ENCODE results near the gene CADPS. TPM values are rescaled to one million over a fixed set of nuclear protein-coding genes. Genes with fewer than 3 reads are reported as not detected.
A peak's percentile ranks its signal among the peaks of the same experiment; 100 is the strongest.

CADPS gene
- total RNA-seq, 1 donor from 2014 or later: 265 TPM

DNA sequence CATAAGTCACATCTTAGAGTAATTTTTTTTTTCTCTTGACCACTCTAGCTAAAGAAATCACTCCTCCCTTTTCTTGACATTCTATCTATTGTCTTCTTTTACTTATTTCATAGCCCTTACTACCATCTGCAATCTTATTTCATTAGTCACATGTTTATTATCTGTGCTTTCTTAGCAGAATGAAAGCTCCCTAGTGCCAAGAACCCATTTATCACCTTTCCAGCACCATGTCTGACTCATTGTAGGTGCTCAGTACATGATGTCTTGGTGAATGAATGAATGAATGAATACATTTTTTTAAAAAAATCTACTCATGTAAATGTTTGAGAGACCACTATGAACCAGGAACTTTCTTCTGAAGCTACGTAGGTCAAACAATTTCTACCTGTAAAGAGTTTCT is 157.2 kb downstream of the CADPS start:
- H3K27me3 Mint-ChIP-seq (ENCODE audit: unreplicated experiment): peaks cover 7% of the 10 kb centered on the region
- TF ChIP-seq, protein P1, sequence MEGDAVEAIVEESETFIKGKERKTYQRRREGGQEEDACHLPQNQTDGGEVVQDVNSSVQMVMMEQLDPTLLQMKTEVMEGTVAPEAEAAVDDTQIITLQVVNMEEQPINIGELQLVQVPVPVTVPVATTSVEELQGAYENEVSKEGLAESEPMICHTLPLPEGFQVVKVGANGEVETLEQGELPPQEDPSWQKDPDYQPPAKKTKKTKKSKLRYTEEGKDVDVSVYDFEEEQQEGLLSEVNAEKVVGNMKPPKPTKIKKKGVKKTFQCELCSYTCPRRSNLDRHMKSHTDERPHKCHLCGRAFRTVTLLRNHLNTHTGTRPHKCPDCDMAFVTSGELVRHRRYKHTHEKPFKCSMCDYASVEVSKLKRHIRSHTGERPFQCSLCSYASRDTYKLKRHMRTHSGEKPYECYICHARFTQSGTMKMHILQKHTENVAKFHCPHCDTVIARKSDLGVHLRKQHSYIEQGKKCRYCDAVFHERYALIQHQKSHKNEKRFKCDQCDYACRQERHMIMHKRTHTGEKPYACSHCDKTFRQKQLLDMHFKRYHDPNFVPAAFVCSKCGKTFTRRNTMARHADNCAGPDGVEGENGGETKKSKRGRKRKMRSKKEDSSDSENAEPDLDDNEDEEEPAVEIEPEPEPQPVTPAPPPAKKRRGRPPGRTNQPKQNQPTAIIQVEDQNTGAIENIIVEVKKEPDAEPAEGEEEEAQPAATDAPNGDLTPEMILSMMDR (IDR thresholded peaks at IDR 0.05; ENCODE audit: partially characterized antibody, unreplicated experiment): no peak
- no peak for DNase-seq

DNA sequence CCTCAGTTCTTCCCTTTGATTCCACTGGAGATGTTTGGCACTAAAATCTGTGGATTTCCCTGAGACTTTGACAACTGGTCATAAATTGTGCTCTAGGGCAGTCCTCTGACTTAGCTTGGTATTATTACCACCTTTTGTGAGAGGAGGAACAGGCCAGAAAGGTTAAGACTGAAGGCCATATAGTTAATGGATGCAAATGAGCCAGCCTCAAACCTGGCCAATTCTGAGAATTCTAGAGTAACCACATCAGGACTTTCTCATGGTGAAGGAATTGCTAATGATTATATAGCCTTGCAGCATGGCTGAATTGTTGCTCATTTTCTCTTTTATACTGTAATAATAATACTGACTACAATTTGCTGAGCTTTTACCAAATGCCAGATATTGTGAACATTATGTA is 162.5 kb downstream of the CADPS start:
- Mint-ChIP-seq H3K4me3 (ENCODE audit: unreplicated experiment) (no peak overlapping the region), H3K27ac (ENCODE audit: unreplicated experiment) (no peak overlapping the region), H3K4me1 (ENCODE audit: low read depth, unreplicated experiment) (peaks cover 44% of the 10 kb centered on the region), H3K27me3 (ENCODE audit: unreplicated experiment) (peaks cover 3% of the 10 kb centered on the region), H3K9me3 (ENCODE audit: unreplicated experiment) (peaks cover 7% of the 10 kb centered on the region), H3K36me3 (ENCODE audit: unreplicated experiment) (no peaks in the 10 kb centered on the region)
- DNase-seq: no peak
- TF ChIP-seq, protein P1 (IDR thresholded peaks at IDR 0.05; ENCODE audit: partially characterized antibody, unreplicated experiment): no peak

More for the DNA sequence above, 157.2 kb downstream of the CADPS start:
- Mint-ChIP-seq H3K4me1 (ENCODE audit: low read depth, unreplicated experiment) (peaks cover 46% of the 10 kb centered on the region), H3K9me3 (ENCODE audit: unreplicated experiment) (peaks cover 5% of the 10 kb centered on the region), H3K4me3 (ENCODE audit: unreplicated experiment) (peak overlapping the region; percentile 79), H3K36me3 (ENCODE audit: unreplicated experiment) (no peaks in the 10 kb centered on the region), H3K27ac (ENCODE audit: unreplicated experiment) (peak overlapping the region; percentile 90)

DNA sequence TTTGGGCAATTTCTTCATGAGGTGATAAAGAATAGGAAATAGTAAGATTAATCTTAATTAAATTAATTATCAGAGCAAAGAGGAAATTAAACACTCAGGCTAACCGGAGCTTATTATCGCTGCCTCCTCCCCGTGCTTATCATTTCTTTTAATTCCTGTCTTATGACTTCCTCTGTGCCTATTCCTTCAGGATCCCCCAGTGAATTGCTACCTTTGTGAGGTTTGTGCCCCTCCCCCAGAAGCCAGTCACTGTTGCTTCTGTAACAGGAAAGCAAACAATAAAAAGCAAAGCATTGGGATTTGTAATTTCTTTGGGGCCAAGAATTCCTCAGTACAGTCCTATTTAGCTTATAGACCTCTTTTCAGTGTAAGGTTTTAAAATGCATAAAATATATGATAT is 164.5 kb downstream of the CADPS start:
- TF ChIP-seq, protein P1 (IDR thresholded peaks at IDR 0.05; ENCODE audit: partially characterized antibody, unreplicated experiment): no peak
- Mint-ChIP-seq H3K4me1 (ENCODE audit: low read depth, unreplicated experiment) (peaks cover 41% of the 10 kb centered on the region), H3K9me3 (ENCODE audit: unreplicated experiment) (peaks cover 7% of the 10 kb centered on the region), H3K4me3 (ENCODE audit: unreplicated experiment) (peak overlapping the region; percentile 55), H3K27ac (ENCODE audit: unreplicated experiment) (peak overlapping the region; percentile 72), H3K36me3 (ENCODE audit: unreplicated experiment) (no peaks in the 10 kb centered on the region), H3K27me3 (ENCODE audit: unreplicated experiment) (peaks cover 3% of the 10 kb centered on the region)
- no peak for DNase-seq

DNA sequence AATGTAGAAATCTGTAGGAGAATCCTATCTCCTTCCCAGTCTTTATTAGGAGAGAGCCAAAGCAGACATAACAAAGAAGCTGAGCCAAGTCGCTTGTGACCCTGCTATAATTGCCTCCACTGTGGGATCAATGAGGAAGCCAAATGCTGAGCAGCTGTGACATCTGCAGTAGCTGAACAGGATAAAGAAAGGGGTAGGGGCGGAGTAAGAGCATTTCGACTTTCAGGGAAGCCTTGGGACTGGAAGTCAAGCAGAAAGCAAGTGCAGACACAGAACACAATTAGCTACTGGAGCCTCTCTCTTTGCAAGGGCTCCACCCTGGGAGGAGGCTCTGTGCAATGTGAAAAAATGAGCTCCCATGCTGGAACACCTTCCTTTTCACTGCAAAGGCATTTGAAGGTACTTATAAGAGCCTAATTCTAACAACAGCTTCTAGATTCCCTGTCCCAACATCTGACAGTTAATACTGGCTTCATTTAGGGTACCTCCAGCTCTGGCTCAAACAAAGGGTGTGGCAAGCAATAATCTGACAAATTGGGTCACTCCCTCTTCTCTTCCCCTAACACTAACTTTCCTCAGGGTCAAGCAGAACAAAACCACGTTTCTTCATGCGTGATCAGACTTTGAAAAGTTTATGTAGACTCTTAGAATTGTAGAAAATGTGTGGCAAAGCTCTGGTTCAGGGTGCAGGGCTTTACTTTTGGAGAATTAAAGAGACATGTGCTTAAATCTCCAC is 166.4 kb downstream of the CADPS start:
- peak; percentile 56 for DNase-seq
- Mint-ChIP-seq H3K4me3 (ENCODE audit: unreplicated experiment) (peak overlapping the region; percentile 66), H3K4me1 (ENCODE audit: low read depth, unreplicated experiment) (peaks cover 39% of the 10 kb centered on the region), H3K9me3 (ENCODE audit: unreplicated experiment) (peaks cover 7% of the 10 kb centered on the region), H3K27ac (ENCODE audit: unreplicated experiment) (peak overlapping the region; percentile 97), H3K36me3 (ENCODE audit: unreplicated experiment) (no peaks in the 10 kb centered on the region), H3K27me3 (ENCODE audit: unreplicated experiment) (peaks cover 3% of the 10 kb centered on the region)
- TF ChIP-seq, protein P1 (IDR thresholded peaks at IDR 0.05; ENCODE audit: partially characterized antibody, unreplicated experiment): no peak

DNA sequence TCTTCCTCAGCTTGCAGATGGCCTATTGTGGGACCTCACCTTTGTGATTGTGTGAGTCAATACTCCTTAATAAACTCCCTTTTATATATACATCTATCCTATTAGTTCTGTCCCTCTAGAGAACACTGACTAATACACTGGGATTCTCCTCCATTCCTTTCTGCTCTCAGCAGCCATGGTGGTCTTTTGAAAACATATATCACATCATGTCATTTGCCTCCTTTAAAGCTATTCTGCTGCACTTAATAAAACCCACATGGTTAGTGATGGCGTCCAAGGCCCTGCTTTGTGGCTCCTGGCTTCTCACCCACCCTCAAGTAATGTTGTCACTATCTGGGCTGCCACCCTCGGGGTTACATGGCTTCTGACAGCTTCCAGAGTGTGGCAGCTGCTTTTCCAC is 169.5 kb downstream of the CADPS start:
- Mint-ChIP-seq H3K4me1 (ENCODE audit: low read depth, unreplicated experiment) (peaks cover 21% of the 10 kb centered on the region), H3K27me3 (ENCODE audit: unreplicated experiment) (no peaks in the 10 kb centered on the region), H3K4me3 (ENCODE audit: unreplicated experiment) (no peak overlapping the region), H3K9me3 (ENCODE audit: unreplicated experiment) (peaks cover 6% of the 10 kb centered on the region), H3K27ac (ENCODE audit: unreplicated experiment) (no peak overlapping the region), H3K36me3 (ENCODE audit: unreplicated experiment) (no peaks in the 10 kb centered on the region)
- DNase-seq: no peak
- TF ChIP-seq, protein P1 (IDR thresholded peaks at IDR 0.05; ENCODE audit: partially characterized antibody, unreplicated experiment): no peak

Data from glutamatergic neuron (in vitro differentiated cells).